HG02885 (cell line): Measurements from ENCODE around the gene LAIR2.
"Not testable (repeated sequence)": the region's sequence is repeated elsewhere in the genome, so short reads cannot be mapped to it uniquely, and the experiment has no call there.

Source experiments
- ATAC-seq: cut with Tn5 transposase; IDR thresholded peaks from one replicate; pipeline ENCODE4 v1.9.1; 2021; ENCODE audit warnings: mild to moderate bottlenecking; ENCODE audit not compliant: unreplicated experiment, poor library complexity

LAIR2 gene

GRCh38 chr19:54492568-54492967, 10.1 kb upstream of the LAIR2 start:
- no peak for ATAC-seq

GRCh38 chr19:54493056-54493455, 9.6 kb upstream of the LAIR2 start:
- not testable (repeated sequence) for ATAC-seq

- no peak for ATAC-seq
Measured at GRCh38 chr19:54493967-54494585, 8.6 kb upstream of the LAIR2 start.

GRCh38 chr19:54495284-54495683, 7.3 kb upstream of the LAIR2 start:
- ATAC-seq = not testable (repeated sequence)

- ATAC-seq = not testable (repeated sequence)
Measured at GRCh38 chr19:54497747-54498450, 4.7 kb upstream of the LAIR2 start.

GRCh38 chr19:54498451-54498772, 4.2 kb upstream of the LAIR2 start:
- ATAC-seq = not testable (repeated sequence)

GRCh38 chr19:54505542-54505941, 2.9 kb downstream of the LAIR2 start:
- not testable (repeated sequence) for ATAC-seq

- ATAC-seq = no peak
Measured at GRCh38 chr19:54506079-54506478, 3.4 kb downstream of the LAIR2 start.

GRCh38 chr19:54507038-54507717, 4.5 kb downstream of the LAIR2 start:
- not testable (repeated sequence) for ATAC-seq

GRCh38 chr19:54507824-54508223, 5.2 kb downstream of the LAIR2 start:
- ATAC-seq = no peak

- not testable (repeated sequence) for ATAC-seq
Measured at GRCh38 chr19:54508487-54508886, 5.9 kb downstream of the LAIR2 start.

- not testable (repeated sequence) for ATAC-seq
Measured at GRCh38 chr19:54509200-54509940, 6.7 kb downstream of the LAIR2 start.

GRCh38 chr19:54515156-54515555, 12.5 kb downstream of the LAIR2 start:
- no peak for ATAC-seq

- ATAC-seq = no peak
Measured at GRCh38 chr19:54517483-54517882, 14.9 kb downstream of the LAIR2 start.

- no peak for ATAC-seq
Measured at GRCh38 chr19:54518844-54519243, 16.2 kb downstream of the LAIR2 start.

- ATAC-seq = no peak
Measured at GRCh38 chr19:54521022-54521859, 18.6 kb downstream of the LAIR2 start.

- ATAC-seq = no peak
Measured at GRCh38 chr19:54521860-54522513, 19.4 kb downstream of the LAIR2 start.

- no peak for ATAC-seq
Measured at GRCh38 chr19:54523403-54523802, 20.8 kb downstream of the LAIR2 start.

GRCh38 chr19:54525636-54526035, 23.0 kb downstream of the LAIR2 start:
- ATAC-seq = no peak
